HG02970 (cell line): ENCODE measurements around the gene CR1L.
"Not testable (repeated sequence)": the region's sequence is repeated elsewhere in the genome, so short reads cannot be mapped to it uniquely, and the experiment has no call there.

ENCODE experiments used
- ATAC-seq: cut with Tn5 transposase; IDR thresholded peaks from one replicate; pipeline ENCODE4 v1.9.1; 2021; ENCODE audit warnings: mild to moderate bottlenecking, moderate library complexity, moderate number of reproducible peaks; ENCODE audit not compliant: unreplicated experiment, low FRiP score

Gene CR1L

GRCh38 chr1:207676153-207676552 is 31.2 kb downstream of the CR1L start:
- ATAC-seq, result no peak

- not testable (repeated sequence) for ATAC-seq
These were observed 35.9 kb downstream of the CR1L start for GRCh38 chr1:207680590-207681388.

- ATAC-seq, result not testable (repeated sequence)
These were observed 38.0 kb downstream of the CR1L start for GRCh38 chr1:207682872-207683434.

DNA sequence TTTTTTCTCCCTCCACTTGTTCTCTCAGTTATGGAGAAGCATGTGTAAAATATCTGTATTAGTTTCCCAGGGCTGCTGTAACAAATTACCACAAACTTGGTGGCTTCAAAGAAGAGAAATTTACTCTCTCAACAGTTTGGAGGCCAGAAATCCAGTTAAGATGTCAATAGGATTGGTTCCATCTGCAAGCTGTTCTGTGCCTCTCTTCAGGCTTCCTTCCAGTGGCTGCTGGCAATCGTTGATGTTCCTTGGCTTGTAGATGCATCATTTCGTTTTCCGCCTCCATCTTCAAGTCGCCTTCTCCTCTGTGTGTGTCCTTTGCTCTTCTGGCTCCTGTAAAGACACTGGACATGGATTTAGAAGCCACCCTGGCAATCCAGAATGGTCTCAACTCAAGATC is 45.6 kb downstream of the CR1L start:
- ATAC-seq, result not testable (repeated sequence)

GRCh38 chr1:207691010-207691409 is 46.1 kb downstream of the CR1L start:
- ATAC-seq, result no peak

- no peak for ATAC-seq
These were observed 46.9 kb downstream of the CR1L start for GRCh38 chr1:207691841-207692240.

- ATAC-seq, result not testable (repeated sequence)
These were observed 47.4 kb downstream of the CR1L start for GRCh38 chr1:207692291-207692690.

DNA sequence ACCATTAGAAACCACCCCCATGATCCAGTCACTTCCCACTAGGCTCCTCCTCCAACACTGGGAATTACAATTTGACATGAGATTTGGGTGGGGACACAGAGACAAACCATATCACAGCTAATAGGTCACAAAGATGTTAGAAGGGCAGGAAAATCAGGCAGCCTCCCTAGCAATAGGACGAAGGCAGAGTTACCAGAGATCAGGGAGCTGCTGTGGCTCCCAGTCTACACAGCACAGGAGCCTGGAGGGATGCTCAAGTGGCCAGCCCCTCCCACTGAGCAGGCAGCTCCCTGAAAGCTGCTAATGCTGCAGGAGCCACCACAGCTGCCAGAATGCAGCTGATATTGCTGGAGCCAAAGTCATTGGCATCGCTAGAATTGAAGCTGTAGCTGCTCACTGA is 51.0 kb downstream of the CR1L start:
- ATAC-seq, result no peak

DNA sequence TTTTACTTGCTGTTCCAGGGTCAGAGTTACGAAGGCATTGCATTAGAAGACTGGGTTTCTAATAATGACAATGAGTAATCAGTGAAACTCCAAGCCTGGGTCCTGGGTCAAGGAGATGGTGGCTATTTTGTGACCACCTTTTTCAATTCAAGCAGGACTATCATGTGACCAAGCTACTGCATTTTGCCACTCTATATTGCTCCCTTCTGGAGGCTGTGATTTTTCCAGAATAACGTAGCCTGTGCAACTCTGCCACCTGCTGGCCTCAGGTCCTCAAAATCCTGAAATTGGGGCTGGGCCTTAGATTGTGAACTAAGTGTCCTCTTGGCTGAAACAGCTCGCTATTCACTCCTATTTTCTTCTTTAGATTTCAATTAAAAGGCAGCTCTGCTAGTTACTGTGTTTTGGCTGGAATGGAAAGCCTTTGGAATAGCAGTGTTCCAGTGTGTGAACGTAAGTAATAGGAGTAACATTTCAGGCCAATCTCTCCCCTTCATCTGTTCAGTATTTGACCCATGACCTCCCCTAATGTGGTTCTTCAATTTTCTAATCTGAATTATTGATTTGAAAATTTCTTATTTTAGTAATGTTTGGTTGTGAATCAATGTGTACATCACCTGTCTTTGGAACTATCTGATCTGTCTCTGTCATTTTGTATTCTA is 54.0 kb downstream of the CR1L start:
- no peak for ATAC-seq

DNA sequence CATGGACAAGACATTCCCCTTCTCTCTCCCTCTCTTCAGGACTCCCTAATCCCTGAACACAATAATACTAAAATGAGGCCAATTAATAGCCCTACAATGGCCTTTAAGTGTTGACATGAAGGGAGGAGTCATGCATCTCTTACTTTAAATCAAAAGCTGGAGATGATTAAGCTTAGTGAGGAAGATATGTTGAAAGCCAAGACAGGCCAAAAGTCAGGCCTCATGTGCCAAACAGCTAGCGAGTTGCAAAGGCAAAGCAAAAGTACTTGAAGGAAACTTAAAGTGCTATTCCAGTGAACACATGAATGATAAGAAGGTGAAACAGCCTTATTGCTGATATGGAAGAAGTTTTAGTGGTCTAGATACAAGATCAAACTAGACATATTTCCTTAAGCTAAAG is 57.4 kb downstream of the CR1L start:
- no peak for ATAC-seq

GRCh38 chr1:207703712-207704111 is 58.8 kb downstream of the CR1L start:
- ATAC-seq, result no peak

DNA sequence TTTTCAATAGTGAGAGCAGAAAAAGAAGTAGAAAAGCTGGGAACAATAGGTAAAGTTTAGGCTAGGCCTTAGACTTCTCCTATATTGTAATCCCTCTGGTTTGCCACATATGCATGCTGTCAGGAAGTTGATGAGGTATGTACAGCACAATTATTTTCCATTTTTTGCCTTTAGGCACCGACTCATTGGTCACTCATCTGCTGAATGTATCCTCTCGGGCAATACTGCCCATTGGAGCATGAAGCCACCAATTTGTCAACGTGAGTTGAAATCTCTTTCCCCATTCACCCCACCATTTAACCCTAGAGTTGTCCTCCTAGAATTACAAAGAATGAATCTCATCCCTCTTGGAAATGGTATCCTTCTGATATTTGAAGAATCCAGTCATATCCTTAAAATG is 63.1 kb downstream of the CR1L start:
- not testable (repeated sequence) for ATAC-seq

GRCh38 chr1:207711285-207711684 is 66.4 kb downstream of the CR1L start:
- no peak for ATAC-seq

DNA sequence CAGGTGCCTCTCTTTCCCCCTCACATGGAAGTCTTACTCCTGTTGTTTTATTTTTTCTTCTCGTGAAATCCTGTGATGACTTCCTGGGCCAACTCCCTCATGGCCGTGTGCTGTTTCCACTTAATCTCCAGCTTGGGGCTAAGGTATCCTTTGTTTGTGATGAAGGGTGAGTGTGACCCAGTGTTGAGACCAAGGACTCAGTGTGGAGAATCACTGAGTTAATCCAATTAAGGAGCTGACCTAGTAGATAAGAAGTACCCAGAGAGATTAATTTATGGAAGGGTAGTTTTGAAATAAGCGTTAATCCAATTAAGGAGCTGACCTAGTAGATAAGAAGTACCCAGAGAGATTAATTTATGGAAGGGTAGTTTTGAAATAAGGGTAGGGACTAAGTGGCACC is 67.8 kb downstream of the CR1L start:
- not testable (repeated sequence) for ATAC-seq

DNA sequence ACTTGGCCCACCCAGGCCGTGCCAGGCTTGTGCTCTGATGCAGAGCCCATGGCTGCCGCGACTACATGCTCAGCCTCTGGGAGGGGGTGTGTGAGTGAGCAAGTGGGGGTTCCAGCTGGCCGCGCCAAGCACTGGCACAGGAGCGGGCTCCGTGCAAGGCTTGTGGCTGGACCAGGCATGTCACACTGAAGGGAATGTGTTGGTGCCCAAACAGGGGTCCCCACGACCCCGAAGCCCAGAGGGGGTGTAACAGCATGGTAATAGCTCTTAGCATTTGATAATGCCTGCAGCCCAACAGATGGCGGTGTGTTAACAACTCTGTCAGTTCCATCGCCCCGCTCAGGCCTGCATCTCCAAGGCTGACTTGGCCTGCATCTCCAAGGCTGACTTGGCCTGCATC is 68.6 kb downstream of the CR1L start:
- no peak for ATAC-seq

DNA sequence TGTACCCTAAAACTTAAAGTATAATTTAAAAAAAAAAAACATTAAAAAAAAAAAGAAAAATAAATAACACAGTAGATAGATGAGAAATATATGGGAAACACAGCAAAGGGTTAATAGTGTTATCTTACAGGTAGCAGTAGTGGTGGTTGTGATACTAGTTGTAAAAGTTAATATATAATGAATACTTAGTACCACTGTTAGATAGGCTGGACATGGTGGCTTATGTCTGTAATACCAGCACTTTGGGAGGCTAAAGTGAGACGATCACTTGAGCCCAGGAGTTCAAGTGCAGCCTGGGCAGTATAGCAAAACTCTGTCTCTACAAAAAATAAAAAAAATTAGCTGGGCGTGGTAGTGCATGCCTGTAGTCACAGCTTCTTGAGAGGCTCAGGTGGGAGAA is 74.3 kb downstream of the CR1L start:
- ATAC-seq, result no peak

- ATAC-seq, result not testable (repeated sequence)
These were observed 83.4 kb downstream of the CR1L start for GRCh38 chr1:207728200-207728858.

DNA sequence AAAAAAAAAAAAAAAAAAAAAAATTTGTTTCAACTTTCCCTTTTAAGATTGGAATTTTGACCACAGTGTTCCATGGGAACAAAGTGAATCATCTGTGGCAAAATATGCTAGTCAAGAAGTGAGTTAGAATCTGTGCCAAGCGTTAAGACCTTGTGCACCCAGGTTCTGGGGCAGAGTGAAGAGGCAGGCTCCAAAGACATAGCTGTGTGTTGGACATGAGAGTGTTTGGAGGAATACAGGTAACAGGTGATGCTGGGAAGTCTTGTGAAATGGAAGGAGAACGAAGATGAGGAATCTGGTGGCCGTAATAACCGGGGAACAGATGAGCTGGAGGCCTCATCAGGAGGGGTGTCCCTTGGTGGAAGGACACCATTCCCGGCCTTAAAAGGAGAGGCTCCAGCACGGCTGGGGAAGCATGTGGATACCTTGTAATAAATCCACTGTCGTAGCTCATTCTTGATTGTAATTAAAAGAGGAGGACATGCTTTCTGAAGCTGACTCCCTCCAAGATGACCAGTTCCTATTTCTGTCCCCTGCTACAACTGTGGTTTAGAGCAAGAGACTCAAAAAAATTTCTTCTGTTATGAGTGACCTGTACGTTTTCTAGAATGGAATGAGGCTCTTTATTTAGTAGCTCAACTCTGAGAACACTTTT is 92.7 kb downstream of the CR1L start:
- ATAC-seq, result not testable (repeated sequence)

GRCh38 chr1:207738158-207738659 is 93.3 kb downstream of the CR1L start:
- not testable (repeated sequence) for ATAC-seq

DNA sequence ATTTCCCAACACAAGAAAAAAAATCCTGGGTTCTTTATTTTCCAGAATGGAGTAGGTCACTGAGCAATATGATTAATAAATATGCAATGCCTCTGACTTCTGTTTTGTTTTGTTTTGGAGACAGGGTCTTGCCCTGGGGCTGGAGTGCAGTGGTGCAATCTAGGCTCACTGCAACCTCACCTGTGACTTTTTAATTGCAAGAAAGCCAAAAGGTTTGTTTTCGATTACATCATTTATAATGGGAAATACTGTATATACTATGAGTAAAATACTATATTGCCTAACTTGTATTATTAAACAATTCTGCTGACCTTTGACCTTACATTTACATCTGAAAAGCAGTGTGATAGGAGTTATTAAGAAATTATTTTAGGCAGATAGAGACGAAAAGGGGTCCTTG is 95.3 kb downstream of the CR1L start:
- ATAC-seq, result no peak
